Neural progenitor cell (in vitro differentiated cells): Measurements from ENCODE around the gene ACAP2.

Experiments
- CTCF ChIP-seq: fragments of 200-600 bp; sonication (generic); IDR thresholded peaks from 2 replicates; pipeline ENCODE4 v1.5.1; 2017; ENCODE audit warnings: antibody characterized with exemption, mild to moderate bottlenecking
- EZH2 ChIP-seq: fragments of 200-600 bp; sonication (generic); IDR thresholded peaks from 2 replicates; pipeline ENCODE4 v1.6.1; 2017; ENCODE audit warnings: antibody characterized with exemption, mild to moderate bottlenecking, moderate library complexity
- EZH2phosphoT487 ChIP-seq: fragments of 200-600 bp; sonication (generic); IDR thresholded peaks from 2 replicates; pipeline ENCODE4 v1.6.1; 2017; ENCODE audit warnings: antibody characterized with exemption

DNA sequence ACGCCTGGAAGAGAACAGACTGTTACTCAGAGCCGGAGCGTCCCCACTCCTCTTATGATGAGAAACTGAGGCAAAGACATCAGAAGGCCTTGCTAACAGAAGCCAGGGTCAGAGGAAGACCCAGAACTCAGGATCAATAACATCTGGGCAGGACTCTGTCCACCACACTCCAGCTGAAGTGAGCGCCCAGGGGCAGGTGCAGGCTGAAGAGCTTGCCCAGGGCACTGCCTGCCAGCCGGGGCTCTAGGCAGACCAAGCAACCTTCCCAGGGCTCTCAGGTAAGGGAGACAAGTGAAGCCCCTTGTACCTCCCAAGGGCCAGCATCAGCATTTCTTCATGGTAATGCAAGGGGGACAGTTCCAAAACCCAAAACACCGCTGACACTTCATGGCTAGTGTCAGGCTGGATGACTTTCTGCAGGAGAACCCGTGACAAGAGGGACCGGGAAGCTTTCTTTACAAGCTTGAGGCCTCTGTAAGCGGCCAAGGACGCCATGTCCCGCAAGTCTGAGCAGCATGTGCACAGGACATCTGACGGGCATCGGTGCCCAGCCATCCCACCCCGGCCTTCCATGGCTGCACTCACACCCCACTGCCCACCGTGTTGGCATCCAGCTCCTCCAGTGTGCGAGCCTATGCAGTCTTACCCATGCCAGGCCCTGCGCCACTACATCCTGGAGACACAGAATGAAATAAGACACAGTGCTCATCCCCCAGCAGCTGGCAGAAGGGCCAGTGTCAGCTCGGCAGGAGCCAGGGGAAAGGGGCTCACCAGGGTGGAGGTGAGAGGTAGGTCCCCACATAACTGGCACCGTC, 186.0 kb downstream of the ACAP2 start:
- no peak for TF ChIP-seq EZH2
- TF ChIP-seq CTCF, result no peak
- no peak for TF ChIP-seq EZH2phosphoT487
